ENCODE data around the gene ETFA.

- no peak for TF ChIP-seq ELF4 (IDR thresholded peaks at IDR 0.05)
- no peak for TF ChIP-seq PKNOX1 (IDR thresholded peaks at IDR 0.05)
- TF ChIP-seq SP1 (IDR thresholded peaks at IDR 0.05): no peak
- TF ChIP-seq L3MBTL2 (conservative IDR thresholded peaks at IDR 0.05): no peak
- TF ChIP-seq SUZ12 (IDR thresholded peaks at IDR 0.05): no peak
- no peak for TF ChIP-seq LEF1 (IDR thresholded peaks at IDR 0.05; ENCODE audit: borderline replicate concordance)
- TF ChIP-seq TARDBP (IDR thresholded peaks at IDR 0.05): no peak
These were observed 50.9 kb downstream of the ETFA start for GRCh38 chr15:76260246-76260938.
